ENCODE measurements around the gene LSG1.

GRCh38 chr3:194607592-194608389 lies 64.2 kb downstream of the LSG1 start:
- TF ChIP-seq EZH2 (IDR thresholded peaks at IDR 0.05; ENCODE audit: borderline replicate concordance, low read length) = no peak
- TF ChIP-seq CTCF (IDR thresholded peaks at IDR 0.05; ENCODE audit: low read length) = no peak

Measured in OCI-LY1 (cell line).